HFF-Myc (cell line): ENCODE results near the gene MCTP1.

Source experiments
- DNase-seq: peaks from one replicate; pipeline ENCODE4 v3.0.0-alpha.2; 2011; ENCODE audit warnings: low read depth; ENCODE audit errors: extremely low read depth
- H3K4me3 ChIP-seq: replicated peaks from 2 replicates; pipeline ENCODE4 v1.5.1; 2011; ENCODE audit warnings: low read depth, mild to moderate bottlenecking, control low read depth, low read length
- CTCF ChIP-seq: IDR thresholded peaks from 2 replicates; pipeline ENCODE4 v1.5.1; 2012; ENCODE audit warnings: mild to moderate bottlenecking, low read depth, low read length, control low read depth; ENCODE audit errors: missing control alignments

Gene MCTP1

GRCh38 chr5:94682814-94683520 lies 601.9 kb downstream of the MCTP1 start:
- H3K4me3 ChIP-seq = no peak overlapping the region
- no peak for TF ChIP-seq CTCF
- DNase-seq = no peak

GRCh38 chr5:94675965-94676618 lies 608.8 kb downstream of the MCTP1 start:
- no peak for DNase-seq

GRCh38 chr5:94674490-94675382 lies 610.2 kb downstream of the MCTP1 start:
- no peak for DNase-seq
- TF ChIP-seq CTCF = no peak
- H3K4me3 ChIP-seq = no peak overlapping the region

More at GRCh38 chr5:94675965-94676618, 608.8 kb downstream of the MCTP1 start:
- TF ChIP-seq CTCF = no peak
- H3K4me3 ChIP-seq = no peak overlapping the region

GRCh38 chr5:94672746-94673145 lies 612.1 kb downstream of the MCTP1 start:
- DNase-seq = no peak
- no peak for TF ChIP-seq CTCF
- H3K4me3 ChIP-seq = no peak overlapping the region

GRCh38 chr5:94670726-94671125 lies 614.2 kb downstream of the MCTP1 start:
- TF ChIP-seq CTCF = no peak
- no peak overlapping the region for H3K4me3 ChIP-seq
- no peak for DNase-seq

GRCh38 chr5:94667937-94668336 lies 617.0 kb downstream of the MCTP1 start:
- TF ChIP-seq CTCF = no peak
- no peak overlapping the region for H3K4me3 ChIP-seq
- no peak for DNase-seq
